NT2/D1 (cell line): ENCODE measurements around the gene IRX6.

Source experiments
- YY1 ChIP-seq: IDR thresholded peaks from 2 replicates; pipeline ENCODE4 v1.6.1; 2011; ENCODE audit not compliant: insufficient read length, insufficient read depth
- ZNF274 ChIP-seq: IDR thresholded peaks from 2 replicates; pipeline ENCODE4 v1.6.1; 2011; ENCODE audit warnings: mild to moderate bottlenecking, low read depth, low read length

GRCh38 chr16:55340445-55340844 lies 16.4 kb downstream of the IRX6 start:
- no peak for TF ChIP-seq YY1
- no peak for TF ChIP-seq ZNF274
